Type B pancreatic cell (in vitro differentiated cells): ENCODE measurements around the gene CXCL17. TPM values are rescaled to one million over a fixed set of nuclear protein-coding genes. Genes with fewer than 3 reads are reported as not detected.

Source experiments
- DNase-seq: peaks from one replicate; pipeline ENCODE4 v3.0.0; 2021; ENCODE audit warnings: mixed read lengths; ENCODE audit not compliant: unreplicated experiment; ENCODE audit errors: extremely low spot score
- H3K27ac Mint-ChIP-seq: 2 replicates; pipeline ENCODE4 v1.8.0; 2021; ENCODE audit warnings: mild to moderate bottlenecking, mixed read lengths
- H3K27me3 Mint-ChIP-seq: 2 replicates; pipeline ENCODE4 v1.8.0; 2021; ENCODE audit warnings: mixed read lengths
- H3K36me3 Mint-ChIP-seq: 2 replicates; pipeline ENCODE4 v1.8.0; 2021; ENCODE audit warnings: mixed read lengths
- H3K4me1 Mint-ChIP-seq: one replicate; pipeline ENCODE4 v1.8.0; 2021; ENCODE audit warnings: mixed read lengths; ENCODE audit not compliant: unreplicated experiment
- H3K4me3 Mint-ChIP-seq: 2 replicates; pipeline ENCODE4 v1.8.0; 2021; ENCODE audit warnings: mild to moderate bottlenecking, mixed read lengths
- H3K9me3 Mint-ChIP-seq: 2 replicates; pipeline ENCODE4 v1.8.0; 2021; ENCODE audit warnings: mixed read lengths
- CTCF ChIP-seq: fragments of 200-600 bp; sonication (generic); conservative IDR thresholded peaks from 2 replicates; pipeline ENCODE4 v1.5.0; 2021; ENCODE audit warnings: antibody characterized with exemption, mild to moderate bottlenecking
- total RNA-seq: library from RNA; stranded (reverse); gene quantifications from 2 replicates; pipeline ENCODE4 v1.2.1, GENCODE V29; 2021; ENCODE audit warnings: low replicate concordance

The CXCL17 gene
- total RNA-seq, 1 donor from 2014 or later, result 3.2 TPM

DNA sequence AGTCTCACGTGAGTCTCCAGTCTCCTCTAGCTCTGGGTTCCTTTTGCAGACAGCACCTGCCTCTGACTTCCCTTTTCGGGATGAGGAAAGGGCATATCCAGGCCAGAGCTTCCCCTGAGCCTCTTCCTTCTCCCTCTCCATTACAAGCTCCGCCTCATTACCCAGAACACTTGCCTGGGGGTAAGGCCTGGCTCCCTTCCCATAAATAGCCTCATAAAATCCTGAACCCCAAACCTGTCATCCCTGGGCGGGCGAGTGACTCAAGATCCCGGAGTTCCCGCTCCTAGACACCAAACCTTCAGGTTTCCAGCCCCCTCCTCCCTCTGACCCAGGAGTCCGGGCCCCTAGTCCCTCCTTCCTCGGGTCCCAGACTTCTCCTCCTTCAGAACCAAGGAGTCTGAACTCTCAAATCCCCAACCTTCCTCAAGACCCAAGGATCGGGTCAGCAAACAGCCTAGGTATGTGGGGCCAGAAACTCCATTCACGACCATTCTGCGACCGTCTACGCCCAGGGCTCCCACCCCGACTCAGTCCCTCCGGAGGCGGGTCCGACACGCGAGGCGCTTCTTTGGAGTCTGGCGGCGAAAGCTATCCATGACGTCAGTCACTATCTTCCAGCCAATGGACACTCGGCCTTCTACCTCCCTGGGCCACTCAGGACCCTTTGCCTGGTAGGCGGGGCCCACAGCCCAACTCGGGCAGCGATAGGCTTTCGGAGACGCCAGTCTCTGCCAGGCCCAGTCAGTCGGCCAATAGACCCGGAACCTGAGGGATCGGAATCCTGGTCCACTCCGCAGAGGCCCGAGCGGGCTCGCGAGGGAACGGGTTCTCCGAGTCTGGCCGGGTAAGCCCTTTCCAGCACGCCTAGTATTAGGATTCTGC is 46.1 kb downstream of the CXCL17 start:
- H3K27me3 Mint-ChIP-seq, result peaks cover 15% of the 10 kb centered on the region

DNA sequence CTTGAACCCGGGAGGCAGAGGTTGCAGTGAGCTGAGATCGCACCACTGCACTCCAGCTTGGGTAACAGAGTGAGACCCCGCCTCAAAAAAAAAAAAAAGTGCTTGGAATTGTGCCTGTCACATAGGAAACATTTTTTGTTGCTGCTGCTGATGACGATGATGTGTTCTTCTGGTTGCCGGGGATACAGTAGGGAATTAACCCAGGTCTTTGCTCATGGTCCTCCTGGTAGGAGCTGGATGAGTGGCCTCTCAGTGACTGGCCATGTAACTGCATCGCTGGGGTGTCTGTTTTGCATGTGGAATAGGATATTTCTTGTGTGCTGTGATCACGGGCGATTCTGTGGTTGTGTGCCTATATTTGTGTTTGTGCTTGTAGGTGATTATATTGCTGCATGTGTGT is 48.0 kb downstream of the CXCL17 start:
- Mint-ChIP-seq H3K27me3 (peaks cover 33% of the 10 kb centered on the region), H3K36me3 (peaks cover 3% of the 10 kb centered on the region), H3K4me1 (peaks cover 21% of the 10 kb centered on the region), H3K27ac (peak overlapping the region; percentile 14), H3K9me3 (no peaks in the 10 kb centered on the region), H3K4me3 (no peak overlapping the region)
- TF ChIP-seq CTCF, result no peak
- no peak for DNase-seq

More for the DNA sequence above, 46.1 kb downstream of the CXCL17 start:
- DNase-seq, result peak; percentile 99
- peaks cover 26% of the 10 kb centered on the region for H3K4me1 Mint-ChIP-seq
- TF ChIP-seq CTCF, result no peak
- no peaks in the 10 kb centered on the region for H3K9me3 Mint-ChIP-seq
- peak overlapping the region; percentile 98 for H3K4me3 Mint-ChIP-seq
- H3K36me3 Mint-ChIP-seq, result peaks cover 3% of the 10 kb centered on the region
- H3K27ac Mint-ChIP-seq, result peak overlapping the region; percentile 98

DNA sequence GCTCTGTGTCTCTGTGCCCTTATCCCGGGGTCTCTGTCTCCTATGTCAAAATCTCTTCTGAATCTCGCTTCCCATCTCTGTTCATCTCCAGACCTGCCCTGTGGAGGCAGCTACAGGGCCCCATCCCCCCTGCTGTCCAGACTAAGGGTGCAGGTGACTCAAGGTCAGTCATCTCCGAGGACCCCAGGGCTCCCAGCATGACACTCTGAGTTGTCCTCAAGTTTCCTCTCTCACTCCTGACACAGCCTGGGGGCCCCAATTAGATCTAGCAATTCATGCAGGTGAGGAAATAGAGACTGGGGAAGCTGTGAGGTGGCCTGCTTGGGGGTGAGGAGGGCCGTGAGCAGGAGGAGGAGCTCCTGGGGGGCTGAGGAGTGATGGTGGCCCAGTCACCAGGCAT is 50.6 kb downstream of the CXCL17 start:
- Mint-ChIP-seq H3K27me3 (peaks cover 41% of the 10 kb centered on the region), H3K9me3 (no peaks in the 10 kb centered on the region), H3K27ac (no peak overlapping the region), H3K36me3 (no peaks in the 10 kb centered on the region), H3K4me1 (peaks cover 12% of the 10 kb centered on the region), H3K4me3 (no peak overlapping the region)
- no peak for TF ChIP-seq CTCF
- no peak for DNase-seq

GRCh38 chr19:42389899-42390298 is 52.8 kb downstream of the CXCL17 start, which contains the start of gene CNFN:
TSS of gene CNFN (minus strand) at chr19:42390297. CDS start at chr19:42389037, 1,260 bp downstream.
- DNase-seq, result no peak
- no peak within 1 kb of the TSS for H3K4me3 Mint-ChIP-seq
- peaks cover 43% of the 10 kb centered on the region for H3K27me3 Mint-ChIP-seq
- no peaks in the 10 kb centered on the region for H3K9me3 Mint-ChIP-seq
- TF ChIP-seq CTCF, result no peak
- peaks cover 5% of the 10 kb centered on the region for H3K4me1 Mint-ChIP-seq
- no peak within 1 kb of the TSS for H3K27ac Mint-ChIP-seq
- no peaks in the 10 kb centered on the region for H3K36me3 Mint-ChIP-seq

- H3K27me3 Mint-ChIP-seq, result peaks cover 41% of the 10 kb centered on the region
- peaks cover 5% of the 10 kb centered on the region for H3K4me1 Mint-ChIP-seq
- TF ChIP-seq CTCF, result no peak
- H3K4me3 Mint-ChIP-seq, result no peak overlapping the region
- H3K36me3 Mint-ChIP-seq, result no peaks in the 10 kb centered on the region
- no peak overlapping the region for H3K27ac Mint-ChIP-seq
- DNase-seq, result no peak
- no peaks in the 10 kb centered on the region for H3K9me3 Mint-ChIP-seq
Observed at GRCh38 chr19:42388851-42389489, 53.8 kb downstream of the CXCL17 start.
